SJCRH30 (cell line): ENCODE data around the gene IRX2. TPM values are rescaled to one million over a fixed set of nuclear protein-coding genes. Genes with fewer than 3 reads are reported as not detected.

Experiments used
- DNase-seq, 2 experiments: peaks; one replicate each; pipeline ENCODE4 v3.0.0-alpha.2; 2015 to 2020
- H3K27ac ChIP-seq: fragments of 250-450 bp; sonication (Bioruptor Pico); 2 replicates; pipeline ENCODE4 v1.5.1; 2020; ENCODE audit warnings: mild to moderate bottlenecking, moderate library complexity
- H3K27me3 ChIP-seq: fragments of 250-450 bp; sonication (Bioruptor Pico); 2 replicates; pipeline ENCODE4 v1.5.1; 2020; ENCODE audit warnings: mild to moderate bottlenecking, moderate library complexity
- H3K36me3 ChIP-seq: fragments of 250-450 bp; sonication (Bioruptor Pico); 2 replicates; pipeline ENCODE4 v1.5.1; 2020; ENCODE audit warnings: mild to moderate bottlenecking, moderate library complexity
- H3K4me1 ChIP-seq: fragments of 250-450 bp; sonication (Bioruptor Pico); 2 replicates; pipeline ENCODE4 v1.5.1; 2020; ENCODE audit warnings: mild to moderate bottlenecking, moderate library complexity
- H3K4me3 ChIP-seq: fragments of 250-450 bp; sonication (Bioruptor Pico); 2 replicates; pipeline ENCODE4 v1.5.1; 2020; ENCODE audit warnings: mild to moderate bottlenecking, moderate library complexity
- H3K9me3 ChIP-seq: fragments of 250-450 bp; sonication (Bioruptor Pico); replicated peaks from 2 replicates; pipeline ENCODE4 v1.5.1; 2020; ENCODE audit warnings: mild to moderate bottlenecking, moderate library complexity
- total RNA-seq: library from RNA; depleted of rRNA; stranded (reverse); fragments of >200 nt; shearing (Covaris generic); gene quantifications from 2 replicates; pipeline ENCODE4 v1.2.3, GENCODE V29; 2014

IRX2 gene
- total RNA-seq, 1 experiment from 2014 or later: 6.4 TPM

DNA sequence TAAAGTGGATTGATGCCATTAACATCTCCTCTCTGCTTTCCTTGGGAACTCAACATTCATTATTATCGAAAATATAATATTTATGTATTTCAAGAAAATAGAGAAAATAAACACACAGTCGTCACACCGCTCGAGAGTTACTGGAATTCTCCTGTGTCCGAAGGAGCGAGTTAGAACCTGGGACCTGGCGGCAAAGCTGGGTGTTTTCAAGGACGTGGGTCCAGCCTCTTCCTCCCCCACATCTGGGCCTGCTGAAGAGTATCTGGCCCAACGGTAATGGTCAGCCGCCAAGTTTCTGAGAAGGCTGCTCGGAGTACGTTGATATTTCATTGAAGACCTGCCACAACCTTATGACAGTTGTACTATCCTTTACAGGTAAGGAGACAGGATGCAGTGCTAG is 47.9 kb downstream of the IRX2 start:
- Histone ChIP-seq H3K4me1 (no peaks in the 10 kb centered on the region), H3K9me3 (no peaks in the 10 kb centered on the region), H3K27ac (no peak overlapping the region), H3K27me3 (no peaks in the 10 kb centered on the region), H3K4me3 (no peak overlapping the region), H3K36me3 (no peaks in the 10 kb centered on the region)
- no peak for DNase-seq

DNA sequence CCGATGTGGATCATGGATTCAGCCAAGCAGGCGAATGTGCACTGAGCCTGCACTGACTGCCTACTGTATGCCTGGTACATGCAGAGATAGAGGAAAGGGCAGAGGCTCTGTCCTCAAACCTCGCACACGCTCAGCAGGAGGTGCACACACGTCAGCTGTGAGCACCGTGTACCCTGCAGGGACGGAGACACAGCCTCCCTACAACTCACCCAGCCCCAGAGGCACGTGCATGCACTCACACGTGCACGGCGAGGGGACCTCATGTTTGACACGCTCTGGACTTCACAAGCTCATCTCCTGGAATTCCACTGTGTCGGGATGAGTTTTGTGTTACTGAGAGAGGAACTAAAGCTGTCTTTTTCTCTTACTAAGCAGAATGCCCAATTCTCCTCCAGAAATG is 48.4 kb downstream of the IRX2 start:
- no peaks in the 10 kb centered on the region for H3K36me3 ChIP-seq
- H3K4me3 ChIP-seq: no peak overlapping the region
- DNase-seq: no peak
- H3K27ac ChIP-seq: no peak overlapping the region
- H3K4me1 ChIP-seq: no peaks in the 10 kb centered on the region
- no peaks in the 10 kb centered on the region for H3K9me3 ChIP-seq
- H3K27me3 ChIP-seq: no peaks in the 10 kb centered on the region

DNA sequence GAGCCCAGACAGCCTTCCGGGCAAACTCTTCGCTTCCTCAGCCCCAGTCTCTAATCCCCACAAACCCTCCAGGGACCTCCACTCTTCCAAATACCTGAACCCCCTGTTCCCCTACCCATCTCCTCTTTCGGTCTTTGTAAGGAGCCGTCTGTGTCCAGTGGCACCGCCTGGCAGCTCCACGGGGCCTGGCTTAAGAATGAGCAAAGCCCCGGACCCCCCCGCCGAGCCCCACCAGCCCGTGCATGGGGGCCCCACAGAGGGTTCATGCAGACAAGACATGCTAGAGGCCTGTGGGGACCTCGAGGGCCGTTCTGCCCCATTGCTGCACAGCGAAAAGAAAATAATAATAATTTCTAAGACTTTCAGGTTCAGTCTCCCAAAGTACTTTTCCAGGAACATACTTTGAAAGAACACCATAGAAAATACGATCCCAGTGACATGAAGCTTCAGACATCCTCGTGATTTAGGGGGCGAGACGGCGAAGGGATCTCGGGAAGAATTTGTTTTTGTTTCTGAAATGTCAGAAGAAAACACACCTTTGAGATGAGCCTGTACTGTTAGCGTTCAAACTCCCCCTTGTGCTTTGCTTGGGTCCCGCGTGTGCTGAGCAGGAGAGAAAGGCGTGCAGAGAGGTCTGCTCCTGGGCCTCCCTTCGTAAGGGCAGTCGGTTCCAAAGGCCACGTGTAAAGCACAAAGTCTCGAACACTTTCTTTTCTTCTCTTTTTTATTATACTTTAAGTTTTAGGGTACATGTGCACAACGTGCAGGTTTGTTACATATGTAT is 49.2 kb downstream of the IRX2 start:
- DNase-seq: no peak
- Histone ChIP-seq H3K27ac (no peak overlapping the region), H3K27me3 (no peaks in the 10 kb centered on the region; the same call in 1 of the 2 replicates), H3K4me3 (no peak overlapping the region), H3K9me3 (no peaks in the 10 kb centered on the region), H3K4me1 (no peaks in the 10 kb centered on the region), H3K36me3 (no peaks in the 10 kb centered on the region)

DNA sequence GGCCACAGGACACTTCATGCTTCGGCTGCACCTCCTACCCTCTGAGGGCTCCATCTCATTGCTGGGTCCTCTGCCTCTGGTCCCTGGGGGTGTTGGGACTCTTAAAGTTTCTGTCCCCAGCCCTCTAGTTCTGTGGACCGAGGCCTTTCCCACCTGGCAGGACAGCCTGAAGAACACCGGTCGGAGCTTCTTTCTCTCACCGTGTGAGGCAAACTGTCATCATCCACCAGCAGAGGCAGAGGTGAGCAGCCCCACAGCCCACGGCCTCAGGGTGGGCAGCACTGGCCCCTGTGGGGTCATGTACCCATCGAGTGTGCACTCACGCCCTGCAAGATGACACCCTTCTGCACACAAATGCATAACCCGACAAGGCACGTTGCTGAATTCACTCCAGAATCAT is 49.9 kb downstream of the IRX2 start:
- H3K27me3 ChIP-seq: no peaks in the 10 kb centered on the region; the same call in 1 of the 2 replicates
- no peak overlapping the region for H3K27ac ChIP-seq
- H3K4me1 ChIP-seq: no peaks in the 10 kb centered on the region
- H3K9me3 ChIP-seq: no peaks in the 10 kb centered on the region
- no peak for DNase-seq
- no peak overlapping the region for H3K4me3 ChIP-seq
- H3K36me3 ChIP-seq: no peaks in the 10 kb centered on the region

DNA sequence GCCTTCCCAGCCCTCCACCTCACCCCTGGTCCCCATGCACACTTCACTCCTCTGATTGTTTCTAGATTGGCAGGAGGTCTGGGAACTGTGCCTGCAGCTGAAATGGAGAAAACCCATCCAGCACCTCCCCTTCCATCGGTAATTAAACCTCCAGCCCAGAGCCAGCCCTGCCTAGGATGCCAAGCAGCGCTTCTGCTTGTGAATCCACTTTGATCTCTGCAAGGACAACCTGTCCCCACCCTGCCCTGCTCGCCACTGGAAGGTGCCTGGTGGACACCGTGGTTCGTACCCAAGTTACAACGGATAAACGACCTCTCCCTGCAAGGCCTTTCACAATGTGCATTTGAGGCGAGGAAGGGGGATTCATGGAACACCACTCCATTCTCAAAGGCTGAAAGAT is 50.6 kb downstream of the IRX2 start:
- H3K27me3 ChIP-seq: no peaks in the 10 kb centered on the region; the same call in 1 of the 2 replicates
- no peaks in the 10 kb centered on the region for H3K4me1 ChIP-seq
- no peaks in the 10 kb centered on the region for H3K36me3 ChIP-seq
- no peak for DNase-seq
- H3K9me3 ChIP-seq: no peaks in the 10 kb centered on the region
- no peak overlapping the region for H3K4me3 ChIP-seq
- H3K27ac ChIP-seq: no peak overlapping the region

DNA sequence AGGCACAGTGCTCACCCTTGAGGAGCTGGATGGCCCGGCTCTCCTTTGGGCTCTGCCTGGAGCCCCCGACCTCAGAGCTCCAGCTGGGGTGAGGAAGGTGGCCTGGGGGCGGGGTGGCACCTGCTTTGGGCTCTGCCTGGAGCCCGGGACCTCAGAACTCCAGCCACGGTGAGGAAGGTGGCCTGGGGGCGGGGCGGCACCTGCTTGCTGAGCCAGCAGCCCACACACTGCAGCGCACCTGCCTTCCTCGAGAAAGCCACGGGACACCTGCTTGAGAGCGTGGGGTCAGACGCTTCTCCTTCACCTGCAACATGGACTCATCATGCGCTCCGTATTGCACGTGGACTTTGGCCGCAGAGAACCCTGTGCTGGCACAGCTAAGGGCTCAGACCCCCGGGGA is 51.8 kb downstream of the IRX2 start:
- no peak for DNase-seq
- H3K9me3 ChIP-seq: no peaks in the 10 kb centered on the region

DNA sequence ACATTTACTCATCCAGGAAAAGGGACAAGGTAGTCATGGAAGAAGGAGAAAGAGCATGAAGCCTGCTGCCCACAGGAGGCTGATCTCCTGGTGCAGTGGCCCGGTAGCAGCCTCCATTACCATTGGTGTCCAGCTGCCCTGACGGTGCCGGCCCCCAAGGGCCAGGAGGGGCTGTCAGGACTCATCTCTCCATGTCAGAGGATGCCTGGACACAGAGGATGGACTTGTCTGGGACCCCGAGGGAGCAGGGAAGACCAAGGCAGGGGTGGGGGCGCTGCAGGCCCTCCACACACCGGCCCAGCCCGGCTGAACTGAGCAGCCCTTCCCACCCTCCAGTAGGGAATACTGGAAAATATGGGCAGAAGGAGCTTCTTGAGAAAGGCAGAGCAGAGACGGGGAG is 52.2 kb downstream of the IRX2 start:
- H3K27me3 ChIP-seq: no peaks in the 10 kb centered on the region; the same call in 1 of the 2 replicates
- H3K27ac ChIP-seq: no peak overlapping the region
- no peaks in the 10 kb centered on the region for H3K9me3 ChIP-seq
- no peaks in the 10 kb centered on the region for H3K4me1 ChIP-seq
- no peak overlapping the region for H3K4me3 ChIP-seq
- no peaks in the 10 kb centered on the region for H3K36me3 ChIP-seq
- no peak for DNase-seq

More for the DNA sequence above, 51.8 kb downstream of the IRX2 start:
- Histone ChIP-seq H3K36me3 (no peaks in the 10 kb centered on the region), H3K27me3 (no peaks in the 10 kb centered on the region; the same call in 1 of the 2 replicates), H3K27ac (no peak overlapping the region), H3K4me1 (no peaks in the 10 kb centered on the region), H3K4me3 (no peak overlapping the region)

DNA sequence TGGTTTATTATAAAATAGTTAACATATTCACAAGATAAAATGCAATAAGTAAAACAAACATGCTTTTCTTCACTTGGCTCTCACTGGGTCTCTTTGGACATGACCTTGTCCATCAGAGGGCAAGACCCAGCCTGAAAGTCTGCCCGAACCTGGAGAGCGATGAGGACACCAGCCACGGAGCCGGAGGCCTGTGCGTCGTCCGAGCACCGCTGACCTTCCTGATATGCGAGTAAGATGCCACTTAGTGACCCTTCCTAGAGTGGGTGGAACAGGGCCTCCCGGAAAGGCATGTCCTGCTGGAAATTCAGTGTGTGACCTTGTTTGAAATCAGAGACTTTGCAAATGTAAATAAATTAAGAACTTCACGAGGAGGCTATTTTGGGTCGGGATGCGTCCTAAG is 52.9 kb downstream of the IRX2 start:
- Histone ChIP-seq H3K9me3 (no peaks in the 10 kb centered on the region), H3K4me1 (no peaks in the 10 kb centered on the region), H3K27me3 (no peaks in the 10 kb centered on the region; the same call in 1 of the 2 replicates), H3K4me3 (no peak overlapping the region), H3K27ac (no peak overlapping the region), H3K36me3 (no peaks in the 10 kb centered on the region)
- no peak for DNase-seq

DNA sequence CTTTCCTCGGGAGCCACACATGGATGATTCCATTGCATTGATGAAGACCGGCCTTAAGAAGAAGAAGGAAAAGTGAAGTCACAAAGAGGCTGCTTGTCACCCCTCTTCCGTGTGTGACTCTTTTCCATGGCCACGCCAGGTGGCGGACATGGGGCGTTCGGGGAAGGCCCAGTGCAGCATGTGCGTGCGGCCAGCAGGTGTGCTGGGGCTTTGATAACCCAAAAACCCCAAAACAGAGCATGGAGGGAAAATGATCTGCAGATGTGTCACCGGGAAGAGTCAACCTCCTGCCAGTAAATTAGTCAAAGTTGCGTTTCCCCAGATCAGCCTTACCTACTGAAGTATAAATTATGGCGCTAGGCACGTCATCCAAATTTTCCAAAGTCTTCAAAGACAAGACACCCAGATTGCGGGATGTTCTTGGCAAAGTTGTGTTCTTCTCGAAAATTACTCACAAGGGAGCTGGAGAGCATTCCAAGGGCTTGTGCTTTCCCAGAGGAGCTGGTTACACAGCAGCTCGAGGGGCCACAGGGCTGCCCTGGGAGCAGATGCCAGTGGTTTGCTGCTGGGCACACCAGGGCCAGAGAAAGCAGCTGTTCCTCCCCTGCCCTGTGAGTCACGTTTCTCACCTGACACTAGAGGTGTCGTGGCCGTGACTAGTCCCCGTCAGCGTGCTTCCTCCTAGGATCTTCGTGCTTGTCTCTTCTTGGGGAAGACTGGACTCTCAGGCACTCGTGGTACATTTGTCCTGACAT is 53.9 kb downstream of the IRX2 start:
- H3K27ac ChIP-seq: no peak overlapping the region
- H3K4me3 ChIP-seq: no peak overlapping the region
- H3K27me3 ChIP-seq: no peaks in the 10 kb centered on the region; the same call in 1 of the 2 replicates
- no peaks in the 10 kb centered on the region for H3K36me3 ChIP-seq
- no peaks in the 10 kb centered on the region for H3K9me3 ChIP-seq
- no peak for DNase-seq
- no peaks in the 10 kb centered on the region for H3K4me1 ChIP-seq

DNA sequence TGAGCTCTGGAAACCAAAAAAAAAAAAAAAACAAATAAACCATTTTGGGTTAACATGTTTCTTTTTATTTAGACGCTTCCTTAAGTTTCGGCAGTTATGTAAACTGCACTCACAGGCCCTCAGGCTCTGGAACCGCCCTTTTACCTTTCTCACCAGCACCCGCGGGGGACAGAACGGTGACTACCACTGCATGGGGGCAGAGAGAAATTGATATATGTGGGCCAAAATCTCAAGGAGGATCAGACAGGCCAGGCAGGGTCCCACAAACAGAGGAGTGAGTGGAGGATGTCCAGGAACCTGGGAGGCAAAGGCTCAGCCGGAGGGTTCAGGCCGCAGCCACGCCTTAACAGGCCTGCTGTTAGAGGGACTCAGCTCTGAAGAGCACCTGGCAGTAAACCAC is 54.4 kb downstream of the IRX2 start:
- no peaks in the 10 kb centered on the region for H3K36me3 ChIP-seq
- no peaks in the 10 kb centered on the region for H3K4me1 ChIP-seq
- H3K27ac ChIP-seq: no peak overlapping the region
- no peak for DNase-seq
- H3K4me3 ChIP-seq: no peak overlapping the region
- H3K9me3 ChIP-seq: no peaks in the 10 kb centered on the region
- H3K27me3 ChIP-seq: no peaks in the 10 kb centered on the region; the same call in 1 of the 2 replicates
